HUDEP-2 (cell line): ENCODE results near the gene CASP2.

ENCODE experiments used
- DNase-seq, 76 experiments: peaks; one replicate each; lab custom pipeline; 2025; ENCODE audit not compliant: unreplicated experiment in 76 of 76; lab: John Stamatoyannopoulos, UW

Gene CASP2

DNA sequence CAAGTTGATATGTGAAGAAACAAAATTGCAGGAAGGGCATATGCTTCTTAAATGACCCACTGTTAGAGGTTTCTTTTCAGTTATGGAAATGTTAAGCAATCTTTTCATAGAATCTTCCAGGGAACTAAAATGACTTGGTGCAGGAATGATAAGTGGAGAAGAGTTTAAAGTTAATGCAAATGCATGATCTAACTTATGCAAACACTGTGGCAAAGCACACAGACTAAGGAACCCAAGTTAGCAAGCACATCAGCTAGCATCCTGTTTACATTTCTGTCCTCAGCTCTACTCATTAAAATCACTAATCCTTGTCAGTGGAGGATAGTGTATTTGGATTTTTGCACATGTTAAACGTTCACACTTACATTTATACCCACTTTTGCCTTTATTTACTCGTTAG lies 37.1 kb downstream of the CASP2 start:
- no peak for DNase-seq

DNA sequence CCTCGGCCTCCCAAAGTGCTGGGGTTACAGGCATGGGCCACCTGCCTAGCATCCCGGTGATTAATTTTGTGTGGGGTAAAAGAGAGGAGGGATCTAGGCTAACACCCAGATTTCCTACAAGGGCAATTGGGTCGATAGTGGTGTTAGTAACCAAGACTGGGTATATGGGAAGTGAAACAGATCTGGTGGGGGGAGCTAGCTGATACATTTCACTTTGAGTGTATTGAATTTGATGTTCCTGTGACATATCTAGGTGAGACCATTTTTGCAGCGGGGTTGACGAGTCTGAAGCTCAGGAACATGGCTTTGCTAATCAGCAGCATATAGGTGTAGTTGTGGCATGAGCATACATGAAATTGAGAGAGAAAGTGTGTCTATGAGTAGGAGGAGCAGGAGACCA lies 39.8 kb downstream of the CASP2 start:
- no peak for DNase-seq

DNA sequence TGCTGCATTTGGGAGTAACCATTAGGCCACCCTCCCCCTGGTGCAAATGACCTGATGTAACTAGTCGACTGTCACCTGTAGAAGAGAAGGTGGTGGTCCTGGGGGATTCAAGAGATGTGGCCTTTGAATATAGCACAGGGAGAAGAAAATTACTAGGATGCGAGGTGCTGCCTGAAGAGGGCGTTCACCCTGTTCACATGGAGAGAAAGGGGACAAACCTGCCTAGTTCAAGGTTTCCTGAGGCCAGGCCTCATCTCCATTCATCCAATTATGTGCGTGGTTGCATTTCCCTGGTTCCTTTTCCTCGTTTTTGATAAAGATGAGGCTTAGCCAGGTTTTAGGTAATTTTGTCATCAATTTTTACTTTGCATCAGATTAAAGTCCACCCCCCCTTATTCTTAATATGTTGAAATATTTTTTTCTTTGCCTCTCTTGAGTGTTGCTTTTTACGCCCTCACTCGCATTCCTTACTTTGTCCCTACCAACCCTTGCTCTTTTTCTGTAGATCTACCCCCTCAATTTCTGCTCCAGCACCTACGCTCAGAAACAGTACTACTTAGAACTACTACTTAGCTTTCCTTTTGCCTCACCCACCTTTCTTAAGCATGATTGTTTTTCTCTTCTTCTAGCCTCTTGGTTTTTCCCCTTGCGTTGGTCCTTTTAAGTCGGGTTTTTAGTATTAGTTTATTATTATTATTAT lies 41.5 kb downstream of the CASP2 start:
- no peak for DNase-seq

DNA sequence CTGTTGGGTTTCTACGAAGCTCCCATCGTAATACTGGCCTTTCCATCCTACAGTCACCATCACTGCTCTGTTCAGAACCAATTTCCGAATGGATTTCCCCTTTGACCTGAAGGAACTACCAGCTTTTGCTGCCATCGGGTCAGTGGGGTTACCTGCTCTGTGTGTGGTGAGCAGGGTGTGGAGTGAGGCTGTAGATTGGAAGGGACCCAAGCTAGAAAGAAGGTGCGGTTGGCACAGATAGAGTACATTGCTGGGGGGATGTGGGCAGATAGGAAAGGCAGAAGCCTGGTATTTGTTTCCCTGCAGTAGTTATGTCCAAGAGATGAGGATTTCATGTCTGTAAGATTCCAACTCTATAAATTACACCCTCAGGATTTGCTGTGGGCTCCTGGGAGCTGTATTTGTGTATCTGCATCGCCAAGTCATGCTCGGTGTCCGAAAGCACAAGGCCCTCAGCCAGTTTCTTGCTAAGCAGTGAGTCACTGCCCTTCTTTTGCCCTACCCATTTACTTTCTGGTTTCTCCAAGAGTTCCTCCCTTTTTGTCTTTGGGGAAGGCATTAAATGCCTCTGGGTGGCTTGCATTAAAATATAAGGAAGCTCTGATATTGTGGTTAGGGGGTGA lies 43.1 kb downstream of the CASP2 start:
- no peak for DNase-seq

DNA sequence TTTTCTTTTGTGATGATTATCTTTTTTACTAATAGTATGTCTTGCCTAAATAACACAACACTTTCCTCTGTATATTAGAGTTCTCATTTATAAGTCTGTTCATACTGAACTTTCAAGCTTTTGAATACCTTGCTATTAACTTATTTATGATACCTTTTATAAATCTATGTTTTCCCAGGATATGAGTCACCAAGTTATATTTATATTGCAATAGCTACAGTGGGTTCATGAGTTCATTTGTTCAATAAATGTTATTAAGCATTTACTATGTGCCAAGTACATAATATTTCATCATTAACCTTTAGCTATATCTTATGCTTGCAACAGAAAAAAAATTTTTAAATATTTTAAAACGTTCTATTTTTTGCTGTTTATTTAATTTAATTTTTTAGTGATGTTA lies 46.1 kb downstream of the CASP2 start:
- no peak for DNase-seq

GRCh38 chr7:143337216-143337615 lies 49.1 kb downstream of the CASP2 start:
- no peak for DNase-seq

DNA sequence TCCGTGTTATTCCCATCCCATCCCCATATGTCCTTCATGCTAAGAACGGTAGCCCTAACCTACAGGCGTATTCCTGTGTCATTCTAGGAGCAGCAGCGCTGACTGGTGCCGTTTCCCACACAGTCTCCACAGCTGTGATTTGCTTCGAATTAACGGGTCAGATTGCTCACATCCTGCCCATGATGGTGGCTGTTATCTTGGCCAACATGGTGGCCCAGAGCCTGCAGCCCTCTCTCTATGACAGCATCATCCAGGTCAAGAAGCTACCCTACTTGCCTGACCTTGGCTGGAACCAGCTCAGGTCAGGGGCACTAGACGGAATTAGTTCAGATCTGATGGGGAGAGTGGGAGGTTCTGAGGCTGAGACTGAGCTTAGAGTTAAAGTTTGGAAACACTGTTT lies 53.7 kb downstream of the CASP2 start:
- no peak for DNase-seq

DNA sequence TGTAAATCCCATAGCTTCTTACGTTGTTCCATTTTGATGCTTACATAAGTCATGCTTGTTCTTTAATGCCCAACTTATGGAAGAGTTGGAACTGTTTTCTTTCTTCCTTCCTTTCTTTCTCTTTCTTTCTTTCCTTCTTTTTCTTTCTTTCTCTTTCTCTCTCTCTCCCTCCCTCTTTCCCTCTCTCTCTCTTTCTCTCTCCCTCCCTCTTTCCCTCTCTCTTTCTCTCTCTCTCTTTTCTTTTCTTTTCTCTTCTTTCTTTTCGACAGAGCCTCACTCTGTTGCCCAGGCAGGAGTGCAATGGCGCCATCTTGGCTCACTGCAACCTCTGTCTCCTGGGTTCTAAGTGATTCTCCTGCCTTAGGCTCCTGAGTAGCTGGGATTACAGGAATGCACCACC lies 55.4 kb downstream of the CASP2 start:
- DNase-seq, result no peak

GRCh38 chr7:143345428-143345900 lies 57.3 kb downstream of the CASP2 start:
- no peak for DNase-seq

DNA sequence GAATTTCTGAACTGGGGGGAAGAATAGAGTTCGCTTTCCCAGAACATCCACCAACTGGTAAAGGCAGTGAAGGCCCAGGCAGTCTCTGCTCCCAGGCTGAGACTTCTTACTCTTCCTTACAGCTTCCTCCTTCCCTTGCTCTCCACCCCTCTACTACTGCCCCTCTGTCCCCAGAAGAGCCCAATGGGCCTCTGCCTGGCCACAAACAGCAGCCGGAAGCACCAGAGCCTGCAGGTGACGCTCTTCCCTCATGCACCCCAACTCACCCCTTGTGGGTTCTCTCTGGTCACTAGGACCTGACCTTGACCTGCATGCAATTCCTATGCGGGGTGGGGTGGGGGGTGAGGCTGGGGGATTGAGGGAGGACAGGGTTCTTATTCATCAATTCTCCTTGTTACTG lies 57.9 kb downstream of the CASP2 start:
- no peak for DNase-seq

DNA sequence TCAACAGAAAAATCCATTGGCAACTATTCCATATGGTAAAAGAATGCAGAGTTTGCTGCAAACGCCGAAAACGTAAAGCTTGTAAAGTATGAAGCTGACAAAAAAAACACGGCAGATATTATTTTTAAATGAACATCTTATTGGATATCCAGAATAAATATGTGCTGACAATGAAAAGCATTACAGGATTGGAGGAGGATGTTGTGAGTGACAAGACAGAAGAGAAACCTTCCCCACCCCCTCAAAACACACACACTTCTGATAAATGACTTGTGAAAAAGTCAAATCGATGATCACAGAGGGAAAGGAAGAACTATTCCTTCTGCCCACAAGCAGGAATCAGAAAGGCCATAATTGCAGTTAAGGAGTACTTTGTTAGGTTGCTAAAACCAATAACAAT lies 59.8 kb downstream of the CASP2 start:
- DNase-seq, result no peak

- DNase-seq, result no peak
Measured at GRCh38 chr7:143351060-143351459, 62.9 kb downstream of the CASP2 start.

DNA sequence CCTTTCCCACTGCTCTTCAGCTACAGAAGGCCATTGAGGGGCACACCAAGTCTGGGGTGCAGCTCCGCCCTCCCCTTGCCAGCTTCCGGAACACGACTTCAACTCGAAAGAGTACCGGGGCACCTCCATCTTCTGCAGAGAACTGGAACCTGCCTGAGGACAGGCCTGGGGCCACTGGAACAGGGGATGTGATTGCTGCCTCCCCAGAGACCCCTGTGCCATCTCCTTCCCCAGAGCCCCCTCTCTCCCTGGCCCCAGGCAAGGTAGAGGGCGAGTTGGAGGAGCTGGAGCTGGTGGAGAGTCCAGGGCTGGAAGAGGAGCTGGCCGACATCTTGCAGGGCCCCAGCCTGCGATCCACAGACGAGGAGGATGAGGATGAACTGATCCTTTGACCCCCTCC lies 63.4 kb downstream of the CASP2 start:
- DNase-seq, result no peak

GRCh38 chr7:143352531-143353002 lies 64.4 kb downstream of the CASP2 start:
- DNase-seq, result no peak

DNA sequence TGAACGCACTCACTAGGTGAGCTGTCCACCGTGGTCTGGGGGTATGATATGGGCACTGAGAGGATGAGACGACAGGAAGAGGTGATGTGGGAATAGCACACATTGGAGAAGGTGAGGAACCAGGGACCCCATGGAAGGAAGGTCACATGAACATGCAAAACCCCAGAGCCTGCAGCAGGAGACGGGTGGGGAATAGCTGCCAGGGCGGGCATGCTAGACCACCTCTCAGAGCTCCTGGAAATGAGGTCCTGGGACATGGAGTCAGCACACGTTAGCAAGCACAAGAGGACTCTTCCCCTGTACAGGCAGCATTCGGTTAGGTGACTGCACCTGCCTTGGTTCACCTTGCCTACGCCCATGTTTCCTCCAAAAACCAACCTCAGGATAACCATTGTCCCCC lies 66.2 kb downstream of the CASP2 start:
- no peak for DNase-seq

GRCh38 chr7:143354965-143355364 lies 66.8 kb downstream of the CASP2 start:
- DNase-seq, result no peak

DNA sequence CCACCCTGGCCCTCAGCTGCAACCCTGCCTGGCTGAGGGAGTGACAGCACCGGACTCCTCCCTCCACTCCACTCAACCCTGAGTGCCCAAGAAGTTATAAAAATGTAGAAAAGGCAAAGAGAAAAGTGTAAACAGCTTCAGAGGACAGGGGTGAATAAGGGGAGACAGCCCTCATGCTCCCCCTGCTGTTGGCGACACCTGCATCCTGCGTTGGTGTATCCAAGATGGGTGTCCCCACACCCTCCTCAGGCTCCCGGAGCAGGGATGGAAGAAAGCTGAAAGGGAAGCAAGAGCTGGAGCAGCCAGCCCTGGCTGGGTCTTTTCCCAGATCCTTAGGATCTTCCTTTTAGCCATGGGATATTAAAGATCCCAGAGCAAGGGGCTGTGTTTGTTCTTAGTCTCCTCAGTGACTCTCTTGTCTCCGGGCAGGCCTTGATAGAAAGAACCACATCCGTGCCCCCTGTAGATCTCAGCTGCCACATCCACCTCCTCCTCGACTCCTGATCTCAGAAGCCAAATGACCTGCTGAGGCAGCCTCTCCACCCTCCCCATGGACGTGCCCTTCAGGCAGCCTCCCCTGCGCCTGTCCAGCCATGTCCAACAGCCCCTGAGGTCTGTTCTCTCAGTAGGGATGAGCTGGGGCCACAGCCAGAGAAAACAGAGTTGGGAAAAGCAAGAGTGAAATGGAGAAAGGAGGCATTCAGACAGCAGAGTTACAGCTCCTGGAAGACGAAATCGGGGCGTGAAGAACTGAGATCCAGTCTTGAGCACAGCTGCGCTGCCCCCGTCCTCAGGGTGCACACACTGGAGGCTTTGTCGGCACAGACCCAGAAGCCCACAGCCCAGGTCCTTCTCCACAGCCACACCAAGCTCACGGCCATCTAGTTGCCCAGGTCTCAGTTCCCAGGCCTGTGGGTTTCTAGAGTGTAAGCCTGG lies 67.6 kb downstream of the CASP2 start:
- no peak for DNase-seq

- no peak for DNase-seq
Measured at GRCh38 chr7:143356414-143357050, 68.4 kb downstream of the CASP2 start.
